Ishikawa (cell line): Measurements from ENCODE around the gene C21orf58.

Experiments used
- EP300 ChIP-seq: IDR thresholded peaks from 2 replicates; pipeline ENCODE4 v1.6.1; 2012; ENCODE audit warnings: borderline replicate concordance
- TAF1 ChIP-seq: IDR thresholded peaks from 2 replicates; pipeline ENCODE4 v1.6.1; 2012; ENCODE audit warnings: low read depth, mild to moderate bottlenecking
- TCF12 ChIP-seq: IDR thresholded peaks from 2 replicates; pipeline ENCODE4 v1.6.1; 2012; ENCODE audit warnings: low read depth
- TEAD4 ChIP-seq: IDR thresholded peaks from 2 replicates; pipeline ENCODE4 v1.6.1; 2012
- YY1 ChIP-seq: IDR thresholded peaks from 2 replicates; pipeline ENCODE4 v1.6.1; 2012; ENCODE audit warnings: low read depth
- TF ChIP-seq, protein P1 (sequence below): IDR thresholded peaks from 2 replicates; pipeline ENCODE4 v1.6.1; 2012
- TF ChIP-seq, protein P2 (sequence below): IDR thresholded peaks from 2 replicates; pipeline ENCODE4 v1.6.1; 2012; ENCODE audit warnings: low read depth, mild to moderate bottlenecking
- TF ChIP-seq, protein P3 (sequence below): IDR thresholded peaks from 2 replicates; pipeline ENCODE4 v1.6.1; 2012

DNA sequence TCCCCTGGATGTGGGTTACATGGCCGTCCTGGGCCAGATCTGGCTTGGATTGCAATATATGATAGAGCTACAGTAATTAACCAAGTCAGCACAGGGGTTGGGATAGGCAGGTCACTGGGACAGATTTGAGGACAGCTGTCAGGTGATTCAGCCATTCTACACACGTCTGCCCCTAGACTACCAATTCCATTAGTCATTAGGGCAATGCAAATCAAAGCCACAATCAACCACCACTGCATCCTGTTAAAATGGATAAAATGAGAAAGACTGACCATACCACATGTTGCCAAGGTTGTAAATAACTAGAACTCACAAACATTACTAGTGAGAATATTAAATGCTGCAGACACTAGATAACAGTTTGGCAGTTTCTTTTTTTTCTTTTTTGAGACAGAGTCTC lies 16.0 kb downstream of the C21orf58 start:
- TF ChIP-seq, protein P1, sequence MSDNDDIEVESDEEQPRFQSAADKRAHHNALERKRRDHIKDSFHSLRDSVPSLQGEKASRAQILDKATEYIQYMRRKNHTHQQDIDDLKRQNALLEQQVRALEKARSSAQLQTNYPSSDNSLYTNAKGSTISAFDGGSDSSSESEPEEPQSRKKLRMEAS: no peak
- TF ChIP-seq, protein P2, sequence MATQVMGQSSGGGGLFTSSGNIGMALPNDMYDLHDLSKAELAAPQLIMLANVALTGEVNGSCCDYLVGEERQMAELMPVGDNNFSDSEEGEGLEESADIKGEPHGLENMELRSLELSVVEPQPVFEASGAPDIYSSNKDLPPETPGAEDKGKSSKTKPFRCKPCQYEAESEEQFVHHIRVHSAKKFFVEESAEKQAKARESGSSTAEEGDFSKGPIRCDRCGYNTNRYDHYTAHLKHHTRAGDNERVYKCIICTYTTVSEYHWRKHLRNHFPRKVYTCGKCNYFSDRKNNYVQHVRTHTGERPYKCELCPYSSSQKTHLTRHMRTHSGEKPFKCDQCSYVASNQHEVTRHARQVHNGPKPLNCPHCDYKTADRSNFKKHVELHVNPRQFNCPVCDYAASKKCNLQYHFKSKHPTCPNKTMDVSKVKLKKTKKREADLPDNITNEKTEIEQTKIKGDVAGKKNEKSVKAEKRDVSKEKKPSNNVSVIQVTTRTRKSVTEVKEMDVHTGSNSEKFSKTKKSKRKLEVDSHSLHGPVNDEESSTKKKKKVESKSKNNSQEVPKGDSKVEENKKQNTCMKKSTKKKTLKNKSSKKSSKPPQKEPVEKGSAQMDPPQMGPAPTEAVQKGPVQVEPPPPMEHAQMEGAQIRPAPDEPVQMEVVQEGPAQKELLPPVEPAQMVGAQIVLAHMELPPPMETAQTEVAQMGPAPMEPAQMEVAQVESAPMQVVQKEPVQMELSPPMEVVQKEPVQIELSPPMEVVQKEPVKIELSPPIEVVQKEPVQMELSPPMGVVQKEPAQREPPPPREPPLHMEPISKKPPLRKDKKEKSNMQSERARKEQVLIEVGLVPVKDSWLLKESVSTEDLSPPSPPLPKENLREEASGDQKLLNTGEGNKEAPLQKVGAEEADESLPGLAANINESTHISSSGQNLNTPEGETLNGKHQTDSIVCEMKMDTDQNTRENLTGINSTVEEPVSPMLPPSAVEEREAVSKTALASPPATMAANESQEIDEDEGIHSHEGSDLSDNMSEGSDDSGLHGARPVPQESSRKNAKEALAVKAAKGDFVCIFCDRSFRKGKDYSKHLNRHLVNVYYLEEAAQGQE: no peak
- TF ChIP-seq YY1 (no peak), TCF12 (no peak), TAF1 (no peak), EP300 (no peak), TEAD4 (no peak)
- TF ChIP-seq, protein P3, sequence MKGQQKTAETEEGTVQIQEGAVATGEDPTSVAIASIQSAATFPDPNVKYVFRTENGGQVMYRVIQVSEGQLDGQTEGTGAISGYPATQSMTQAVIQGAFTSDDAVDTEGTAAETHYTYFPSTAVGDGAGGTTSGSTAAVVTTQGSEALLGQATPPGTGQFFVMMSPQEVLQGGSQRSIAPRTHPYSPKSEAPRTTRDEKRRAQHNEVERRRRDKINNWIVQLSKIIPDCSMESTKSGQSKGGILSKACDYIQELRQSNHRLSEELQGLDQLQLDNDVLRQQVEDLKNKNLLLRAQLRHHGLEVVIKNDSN: no peak
